Cardiac fibroblast (primary cell): Measurements from ENCODE around the gene DSCAML1.

Source experiments
- DNase-seq, 2 donors: peaks; one replicate each; pipeline versions ENCODE4 v3.0.0 to v3.0.0-alpha.2; 2010; ENCODE audit warnings: low read depth in 2 of 2
- H3K4me3 ChIP-seq, 2 donors: replicated peaks in 1 of 2; 1 replicate in 1 of 2; 2 replicates in 1 of 2; pipeline ENCODE4 v1.5.1; 2011; ENCODE audit warnings: low read depth in 2 of 2, low read length in 2 of 2, mild to moderate bottlenecking in 2 of 2, moderate library complexity in 1 of 2
- TF ChIP-seq, protein P1 (sequence below): IDR thresholded peaks from one replicate; pipeline ENCODE4 v1.5.1; 2011; ENCODE audit warnings: low read depth, mild to moderate bottlenecking, low read length, inconsistent platforms

Gene DSCAML1

DNA sequence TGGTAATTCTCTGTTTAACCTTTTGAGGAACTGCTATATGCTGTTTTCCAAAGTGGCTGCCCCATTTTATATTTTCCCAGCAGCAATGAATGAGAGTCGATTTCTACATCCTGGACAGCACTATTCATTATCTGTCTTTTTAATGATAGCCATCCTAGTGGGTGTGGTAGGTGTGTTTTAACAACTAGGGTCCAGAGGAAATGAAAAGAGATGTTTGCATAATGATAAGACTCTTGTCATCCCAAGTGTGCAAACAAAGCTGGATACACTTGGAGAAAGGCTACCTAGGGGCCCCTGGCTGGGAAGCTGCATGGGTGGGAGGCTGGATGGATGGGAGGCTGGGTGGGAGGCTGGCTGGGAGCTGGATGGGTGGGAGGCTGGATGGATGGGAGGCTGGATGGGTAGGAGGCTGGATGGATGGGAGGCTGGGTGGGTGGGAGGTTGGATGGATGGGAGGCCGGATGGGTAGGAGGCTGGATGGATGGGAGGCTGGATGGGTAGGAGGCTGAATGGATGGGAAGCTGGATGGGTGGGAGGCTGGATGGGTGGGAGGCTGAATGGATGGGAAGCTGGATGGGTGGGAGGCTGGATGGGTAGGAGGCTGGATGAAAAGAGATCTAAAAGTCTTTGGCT lies 158.0 kb downstream of the DSCAML1 start:
- H3K4me3 ChIP-seq, result no peak overlapping the region
- TF ChIP-seq, protein P1, sequence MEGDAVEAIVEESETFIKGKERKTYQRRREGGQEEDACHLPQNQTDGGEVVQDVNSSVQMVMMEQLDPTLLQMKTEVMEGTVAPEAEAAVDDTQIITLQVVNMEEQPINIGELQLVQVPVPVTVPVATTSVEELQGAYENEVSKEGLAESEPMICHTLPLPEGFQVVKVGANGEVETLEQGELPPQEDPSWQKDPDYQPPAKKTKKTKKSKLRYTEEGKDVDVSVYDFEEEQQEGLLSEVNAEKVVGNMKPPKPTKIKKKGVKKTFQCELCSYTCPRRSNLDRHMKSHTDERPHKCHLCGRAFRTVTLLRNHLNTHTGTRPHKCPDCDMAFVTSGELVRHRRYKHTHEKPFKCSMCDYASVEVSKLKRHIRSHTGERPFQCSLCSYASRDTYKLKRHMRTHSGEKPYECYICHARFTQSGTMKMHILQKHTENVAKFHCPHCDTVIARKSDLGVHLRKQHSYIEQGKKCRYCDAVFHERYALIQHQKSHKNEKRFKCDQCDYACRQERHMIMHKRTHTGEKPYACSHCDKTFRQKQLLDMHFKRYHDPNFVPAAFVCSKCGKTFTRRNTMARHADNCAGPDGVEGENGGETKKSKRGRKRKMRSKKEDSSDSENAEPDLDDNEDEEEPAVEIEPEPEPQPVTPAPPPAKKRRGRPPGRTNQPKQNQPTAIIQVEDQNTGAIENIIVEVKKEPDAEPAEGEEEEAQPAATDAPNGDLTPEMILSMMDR, result no peak
- no peak for DNase-seq

DNA sequence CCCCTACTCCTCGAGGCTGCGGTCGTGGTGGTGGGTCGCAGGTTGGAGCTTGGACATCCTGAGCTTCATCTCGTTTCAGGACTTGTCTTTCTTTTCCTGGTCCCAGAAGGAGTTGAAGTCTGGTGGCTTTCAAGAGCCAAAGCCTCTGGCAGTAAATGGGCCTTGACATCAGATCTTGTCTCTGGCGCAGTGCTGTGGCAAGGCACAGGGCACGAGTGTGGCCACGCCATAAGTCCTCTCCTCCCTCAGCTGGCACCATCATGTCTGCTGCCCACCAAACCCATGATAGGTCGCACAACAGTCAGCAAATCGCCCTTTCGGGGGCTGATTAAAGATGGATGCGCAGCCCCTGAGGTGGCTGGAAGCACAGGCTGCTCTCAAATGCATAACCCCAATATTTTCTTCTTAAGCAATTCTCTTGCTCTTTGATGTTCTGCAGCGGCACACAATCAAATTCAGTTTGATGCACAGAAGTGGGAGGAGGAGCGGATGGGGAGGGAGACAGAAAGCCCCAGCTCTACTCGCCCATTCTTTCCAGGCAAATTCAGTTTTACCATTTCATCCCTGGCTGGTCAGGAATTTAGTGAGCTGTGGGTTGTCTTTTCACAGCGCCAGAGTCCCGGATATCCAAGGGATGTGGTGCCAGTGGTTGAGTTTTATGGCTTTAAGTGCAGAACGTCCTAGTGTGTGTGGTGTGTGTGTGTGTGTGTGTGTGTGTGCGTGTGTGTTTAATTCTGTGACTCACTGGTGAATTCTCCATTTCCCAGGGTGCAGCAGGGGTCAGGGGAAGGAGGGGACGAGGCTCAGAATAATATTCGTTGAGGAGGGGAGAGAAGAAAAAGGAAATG lies 162.0 kb downstream of the DSCAML1 start:
- no peak overlapping the region for H3K4me3 ChIP-seq
- TF ChIP-seq, protein P1, result no peak
- DNase-seq, result no peak

DNA sequence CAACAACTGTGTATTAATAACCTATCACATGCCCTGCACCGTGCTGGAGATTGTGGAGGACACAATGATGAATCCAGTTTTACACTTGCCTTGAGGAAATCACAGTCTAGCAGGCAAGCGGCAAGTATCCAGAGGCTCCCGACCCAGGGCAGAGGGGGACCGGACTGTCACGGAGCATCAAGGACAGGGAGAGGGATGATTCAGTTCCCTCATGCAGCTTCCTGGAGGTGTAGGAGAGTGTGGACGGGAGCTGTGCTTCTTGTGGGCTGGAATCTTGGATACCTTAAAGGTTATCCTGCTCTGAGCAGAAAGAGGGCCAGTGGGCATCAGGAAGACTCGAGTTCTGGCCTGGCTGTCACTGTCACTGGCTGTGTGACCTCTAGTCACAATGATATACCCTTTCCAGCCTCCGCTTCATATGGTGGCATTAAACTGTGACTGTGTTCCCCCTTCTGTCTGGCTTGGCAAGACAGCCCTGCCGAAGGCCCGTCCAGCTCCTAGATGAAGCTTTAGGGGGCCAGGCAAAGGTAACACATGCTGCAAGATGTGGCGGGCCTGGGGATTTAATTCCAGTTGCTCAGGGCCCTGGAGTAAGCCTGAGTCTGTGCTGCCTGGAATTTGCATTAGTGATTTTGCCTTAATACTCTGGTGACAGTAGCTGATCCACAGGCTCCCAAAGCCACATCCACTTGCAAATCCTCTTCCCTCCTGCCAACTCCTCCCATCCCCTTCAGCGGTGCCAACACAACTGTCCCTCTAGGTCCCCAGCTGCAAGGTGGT lies 162.8 kb downstream of the DSCAML1 start:
- TF ChIP-seq, protein P1, result no peak
- H3K4me3 ChIP-seq, result no peak overlapping the region
- DNase-seq, result no peak

DNA sequence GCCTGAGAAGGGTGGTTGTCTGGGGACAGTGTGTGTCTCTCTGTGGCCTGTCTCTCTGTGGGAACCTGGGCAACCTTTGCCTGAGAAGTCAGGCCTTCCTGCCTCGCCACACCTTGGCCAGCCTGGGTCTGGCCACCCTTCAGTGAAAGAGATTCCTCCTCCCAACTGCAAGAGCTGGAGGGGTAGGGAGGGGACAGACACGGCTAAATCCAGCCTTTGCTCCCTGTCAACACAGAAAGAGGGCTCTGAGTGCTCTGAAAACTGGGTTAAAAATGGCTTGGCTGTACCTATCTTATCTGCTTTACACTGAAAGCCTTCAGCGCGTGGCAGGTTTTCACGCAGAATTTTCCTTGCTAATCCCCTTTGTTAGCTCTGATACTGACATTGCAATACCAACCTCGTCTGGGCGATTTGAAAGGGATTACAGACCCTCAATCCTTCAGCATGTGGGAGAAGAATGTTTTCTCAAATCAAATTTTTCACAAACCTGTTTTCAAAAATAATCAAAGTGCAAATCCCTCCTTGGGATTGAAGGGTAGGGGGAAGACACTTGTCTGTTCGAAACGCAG lies 163.7 kb downstream of the DSCAML1 start:
- DNase-seq, result no peak
- H3K4me3 ChIP-seq, result no peak overlapping the region
- TF ChIP-seq, protein P1, result no peak

DNA sequence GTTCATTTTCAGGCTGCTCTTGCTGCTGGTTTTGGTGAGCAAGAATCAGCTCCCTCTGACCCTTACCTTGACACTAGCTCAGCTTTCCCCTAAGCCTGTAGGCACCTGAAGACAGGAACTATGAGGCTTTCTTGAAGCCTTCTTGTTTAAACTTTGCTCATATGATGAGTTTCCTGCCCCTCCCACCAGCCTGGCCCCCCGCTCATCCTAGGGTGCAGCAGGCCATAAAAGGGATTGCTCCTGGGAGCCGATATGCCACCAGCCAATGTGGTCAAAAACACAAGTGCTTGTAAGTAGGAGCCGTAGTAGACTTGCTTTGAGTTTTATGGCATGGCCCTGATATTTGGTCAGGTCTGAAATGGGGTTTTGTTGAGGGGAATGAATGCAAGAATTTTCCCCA lies 164.7 kb downstream of the DSCAML1 start:
- H3K4me3 ChIP-seq, result no peak overlapping the region
- DNase-seq, result no peak
- TF ChIP-seq, protein P1, result no peak

DNA sequence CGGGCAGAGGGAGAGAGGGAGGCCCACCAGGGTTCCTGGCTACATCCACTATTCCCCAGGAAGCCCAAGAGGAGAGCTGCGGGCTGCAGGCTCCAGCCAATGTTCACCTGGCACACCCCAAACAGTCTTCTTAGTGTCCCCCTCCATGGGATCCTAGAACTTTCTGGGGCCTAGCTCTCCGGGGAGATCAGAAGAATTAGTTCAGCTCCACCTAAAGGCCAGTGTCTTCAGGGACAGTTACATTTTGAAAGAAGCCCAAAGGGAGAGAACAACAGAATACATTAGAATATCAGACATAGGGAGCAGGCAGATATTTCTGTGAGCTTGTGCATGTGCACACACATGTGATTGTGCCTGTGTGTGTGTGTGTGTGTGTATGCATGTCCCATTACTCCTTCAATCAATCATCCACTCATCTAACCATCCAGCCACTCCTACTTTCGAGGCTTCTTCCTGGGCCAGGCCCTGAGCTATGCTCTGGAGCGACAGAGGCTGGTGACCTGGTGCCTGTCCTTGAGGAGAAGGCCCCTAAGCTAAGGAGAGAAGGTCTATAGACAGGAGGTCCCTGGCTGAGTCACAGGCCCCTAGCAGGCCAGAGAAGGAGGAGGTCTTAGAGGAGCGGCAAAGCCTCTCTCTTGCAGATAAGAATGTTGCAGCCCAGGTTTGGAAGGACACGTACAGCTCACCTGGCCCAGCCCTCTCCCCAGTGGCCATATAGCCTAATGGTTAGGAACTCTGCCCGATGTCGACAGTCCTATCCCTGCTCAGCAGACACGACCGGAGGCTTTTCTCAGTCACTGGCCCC lies 165.5 kb downstream of the DSCAML1 start:
- TF ChIP-seq, protein P1, result no peak
- no peak overlapping the region for H3K4me3 ChIP-seq

More for the DNA sequence above, 165.5 kb downstream of the DSCAML1 start:
- DNase-seq, result no peak
